ENCODE data around the gene PRKCA. TPM values are rescaled to one million over a fixed set of nuclear protein-coding genes. Genes with fewer than 3 reads are reported as not detected.

Gene PRKCA
- total and polyA plus RNA-seq, 2 of the 13 experiments (the other 11 are each of a cell fraction or from before 2014, with no cell fraction given), result 18.5 to 21.5 TPM

DNA sequence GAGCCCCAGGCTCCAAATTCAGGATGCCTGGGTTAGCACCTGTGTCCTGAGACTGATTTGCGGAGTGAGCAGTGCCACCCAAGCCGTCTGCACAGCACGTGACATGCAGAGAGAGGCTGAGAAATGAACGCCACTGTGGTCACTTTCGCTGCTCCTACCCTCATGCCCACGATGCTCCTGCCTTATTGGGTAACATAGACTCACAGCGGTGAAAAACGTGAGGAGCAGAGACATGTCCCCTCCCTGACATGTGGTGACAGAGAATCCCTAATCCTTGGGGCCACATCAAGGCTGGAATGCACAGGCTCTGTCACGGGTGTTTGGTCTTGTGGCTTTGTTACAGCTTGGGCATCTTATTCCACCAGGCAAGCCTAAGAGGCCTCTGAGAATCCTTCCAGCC lies 480.4 kb downstream of the PRKCA start:
- Histone ChIP-seq H3K9me3 (ENCODE audit: low read length) (no peaks in the 10 kb centered on the region), H3K27me3 (ENCODE audit: control insufficient read depth in 1 of 2, insufficient read depth in 2 of 2, low read length in 2 of 2) (no peaks in the 10 kb centered on the region), H3K27ac (ENCODE audit: extremely low read length, insufficient read depth, low read length) (no peak overlapping the region), H2AFZ (ENCODE audit: low read length) (no peak overlapping the region), H3K4me2 (ENCODE audit: low read depth, low read length) (no peak overlapping the region), H3K79me2 (ENCODE audit: insufficient read depth, low read length) (no peaks in the 10 kb centered on the region), H3K4me3 (replicated peaks in 1 of 3; ENCODE audit: insufficient read depth in 1 of 3, low read depth in 2 of 3, low read length in 3 of 3) (no peak overlapping the region), H3K4me1 (ENCODE audit: insufficient read depth, low read length) (peaks cover 2% of the 10 kb centered on the region), H3K36me3 (replicated peaks in 1 of 2; ENCODE audit: control insufficient read depth in 1 of 2, insufficient read depth in 2 of 2, low read length in 2 of 2) (peaks cover 10 to 21% of the 10 kb centered on the region in 2 experiments; a peak in 4 of 5 replicates), H3K9ac (ENCODE audit: insufficient read depth, low read depth, low read length) (no peak overlapping the region), H4K20me1 (ENCODE audit: insufficient read depth, low read length) (no peaks in the 10 kb centered on the region)
- ChIA-PET POLR2A (no interaction called here), CTCF (ENCODE audit: low intra/inter-chr PET ratio, low total read pairs) (no interaction called here)
- FAIRE-seq (no peak), DNase-seq (ENCODE audit: low spot score) (no peak), ATAC-seq (no peak)
- in situ Hi-C loops (cut with HindIII; ENCODE audit: extremely low pct_ligation_motif_present, low pct_unique_long_range_greater_than_20kb), result no loop called here
- TF ChIP-seq, protein P1, sequence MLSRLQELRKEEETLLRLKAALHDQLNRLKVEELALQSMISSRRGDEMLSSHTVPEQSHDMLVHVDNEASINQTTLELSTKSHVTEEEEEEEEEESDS (CRISPR knock-in tag; IDR thresholded peaks at IDR 0.05; ENCODE audit: borderline replicate concordance), result no peak
- TF ChIP-seq SMAD9 (CRISPR knock-in tag; IDR thresholded peaks at IDR 0.05) (no peak), SP4 (CRISPR knock-in tag; IDR thresholded peaks at IDR 0.05) (no peak)
- TF ChIP-seq, protein P2, sequence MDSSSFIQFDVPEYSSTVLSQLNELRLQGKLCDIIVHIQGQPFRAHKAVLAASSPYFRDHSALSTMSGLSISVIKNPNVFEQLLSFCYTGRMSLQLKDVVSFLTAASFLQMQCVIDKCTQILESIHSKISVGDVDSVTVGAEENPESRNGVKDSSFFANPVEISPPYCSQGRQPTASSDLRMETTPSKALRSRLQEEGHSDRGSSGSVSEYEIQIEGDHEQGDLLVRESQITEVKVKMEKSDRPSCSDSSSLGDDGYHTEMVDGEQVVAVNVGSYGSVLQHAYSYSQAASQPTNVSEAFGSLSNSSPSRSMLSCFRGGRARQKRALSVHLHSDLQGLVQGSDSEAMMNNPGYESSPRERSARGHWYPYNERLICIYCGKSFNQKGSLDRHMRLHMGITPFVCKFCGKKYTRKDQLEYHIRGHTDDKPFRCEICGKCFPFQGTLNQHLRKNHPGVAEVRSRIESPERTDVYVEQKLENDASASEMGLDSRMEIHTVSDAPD (CRISPR knock-in tag; IDR thresholded peaks at IDR 0.05), result no peak
- intact Hi-C loops (cut with micrococcal nuclease; ENCODE audit: unreplicated experiment), result no loop called here
- 95% methylated on average over 9 of the region's 9 CpGs for WGBS (ENCODE audit: low lambda C conversion rate)
- BruUV-seq (replicated peaks), result no TSS peak

DNA sequence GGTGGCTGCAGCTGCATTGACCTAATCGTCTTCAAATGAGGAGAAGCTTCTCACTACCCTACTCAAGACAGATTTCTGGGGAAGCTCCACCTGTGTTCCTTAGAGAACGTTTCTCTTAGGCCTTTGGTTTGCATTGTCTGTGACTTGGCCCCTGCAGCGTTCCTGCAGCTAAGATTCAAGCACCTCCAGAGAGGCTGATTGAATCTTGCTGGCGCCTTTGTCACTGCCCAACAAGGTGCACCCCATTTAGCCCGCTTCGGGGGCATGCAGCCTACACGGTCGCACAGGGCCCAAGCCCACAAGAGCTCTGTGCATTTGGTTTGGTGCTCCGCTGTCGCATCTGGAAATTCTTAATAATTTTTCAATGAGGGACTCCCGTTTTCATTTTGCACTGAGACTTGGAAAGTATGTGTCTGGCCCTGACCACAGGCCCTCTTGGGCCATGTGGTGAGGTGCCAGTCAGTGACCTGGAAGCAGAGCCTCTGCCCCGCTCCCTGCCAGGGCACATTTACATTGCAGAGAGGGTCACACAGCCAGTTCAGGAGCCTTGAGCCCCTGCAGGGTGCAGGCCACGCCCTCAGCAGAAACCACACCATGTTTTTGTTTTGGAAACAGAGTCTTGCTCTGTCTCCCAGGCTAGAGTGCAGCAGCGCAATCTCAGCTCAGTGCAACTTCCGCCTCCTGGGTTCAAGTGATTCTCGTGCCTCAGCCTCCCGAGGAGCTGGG lies 481.4 kb downstream of the PRKCA start:
- 98% methylated on average over 17 of the region's 17 CpGs for WGBS (ENCODE audit: low lambda C conversion rate)
- H3K4me2 ChIP-seq (ENCODE audit: low read depth, low read length), result no peak overlapping the region
- H4K20me1 ChIP-seq (ENCODE audit: insufficient read depth, low read length), result no peaks in the 10 kb centered on the region
- intact Hi-C loops (cut with micrococcal nuclease; ENCODE audit: unreplicated experiment), result no loop called here
- peaks cover 11 to 29% of the 10 kb centered on the region in 2 experiments; a peak in 4 of 5 replicates for H3K36me3 ChIP-seq (replicated peaks in 1 of 2; ENCODE audit: control insufficient read depth in 1 of 2, insufficient read depth in 2 of 2, low read length in 2 of 2)
- DNase-seq (ENCODE audit: low spot score) (no peak), FAIRE-seq (no peak), ATAC-seq (no peak)
- H3K4me3 ChIP-seq (replicated peaks in 1 of 3; ENCODE audit: insufficient read depth in 1 of 3, low read depth in 2 of 3, low read length in 3 of 3), result no peak overlapping the region
- H3K27ac ChIP-seq (ENCODE audit: extremely low read length, insufficient read depth, low read length), result no peak overlapping the region
- no peaks in the 10 kb centered on the region for H3K79me2 ChIP-seq (ENCODE audit: insufficient read depth, low read length)
- H2AFZ ChIP-seq (ENCODE audit: low read length), result no peak overlapping the region
- H3K27me3 ChIP-seq (ENCODE audit: control insufficient read depth in 1 of 2, insufficient read depth in 2 of 2, low read length in 2 of 2), result no peaks in the 10 kb centered on the region
- CTCF ChIA-PET (ENCODE audit: low intra/inter-chr PET ratio, low total read pairs), result no interaction called here
- H3K4me1 ChIP-seq (ENCODE audit: insufficient read depth, low read length), result no peaks in the 10 kb centered on the region
- no peak overlapping the region for H3K9ac ChIP-seq (ENCODE audit: insufficient read depth, low read depth, low read length)
- in situ Hi-C loops (cut with HindIII; ENCODE audit: extremely low pct_ligation_motif_present, low pct_unique_long_range_greater_than_20kb), result no loop called here
- no TSS peak for BruUV-seq (replicated peaks)
- no peaks in the 10 kb centered on the region for H3K9me3 ChIP-seq (ENCODE audit: low read length)
- POLR2A ChIA-PET, result no interaction called here
- TF ChIP-seq RFXAP (CRISPR knock-in tag; IDR thresholded peaks at IDR 0.05; ENCODE audit: borderline replicate concordance), result no peak
- TF ChIP-seq FOXK2 (IDR thresholded peaks at IDR 0.05), result no peak
- TF ChIP-seq ZNF224 (CRISPR knock-in tag; IDR thresholded peaks at IDR 0.05), result no peak
- no peak for TF ChIP-seq TAF15 (IDR thresholded peaks at IDR 0.05; ENCODE audit: low read depth, low read length, poor library complexity, severe bottlenecking)
- no peak for TF ChIP-seq NKX3-1 (CRISPR knock-in tag; IDR thresholded peaks at IDR 0.05)
- TF ChIP-seq, protein P3, sequence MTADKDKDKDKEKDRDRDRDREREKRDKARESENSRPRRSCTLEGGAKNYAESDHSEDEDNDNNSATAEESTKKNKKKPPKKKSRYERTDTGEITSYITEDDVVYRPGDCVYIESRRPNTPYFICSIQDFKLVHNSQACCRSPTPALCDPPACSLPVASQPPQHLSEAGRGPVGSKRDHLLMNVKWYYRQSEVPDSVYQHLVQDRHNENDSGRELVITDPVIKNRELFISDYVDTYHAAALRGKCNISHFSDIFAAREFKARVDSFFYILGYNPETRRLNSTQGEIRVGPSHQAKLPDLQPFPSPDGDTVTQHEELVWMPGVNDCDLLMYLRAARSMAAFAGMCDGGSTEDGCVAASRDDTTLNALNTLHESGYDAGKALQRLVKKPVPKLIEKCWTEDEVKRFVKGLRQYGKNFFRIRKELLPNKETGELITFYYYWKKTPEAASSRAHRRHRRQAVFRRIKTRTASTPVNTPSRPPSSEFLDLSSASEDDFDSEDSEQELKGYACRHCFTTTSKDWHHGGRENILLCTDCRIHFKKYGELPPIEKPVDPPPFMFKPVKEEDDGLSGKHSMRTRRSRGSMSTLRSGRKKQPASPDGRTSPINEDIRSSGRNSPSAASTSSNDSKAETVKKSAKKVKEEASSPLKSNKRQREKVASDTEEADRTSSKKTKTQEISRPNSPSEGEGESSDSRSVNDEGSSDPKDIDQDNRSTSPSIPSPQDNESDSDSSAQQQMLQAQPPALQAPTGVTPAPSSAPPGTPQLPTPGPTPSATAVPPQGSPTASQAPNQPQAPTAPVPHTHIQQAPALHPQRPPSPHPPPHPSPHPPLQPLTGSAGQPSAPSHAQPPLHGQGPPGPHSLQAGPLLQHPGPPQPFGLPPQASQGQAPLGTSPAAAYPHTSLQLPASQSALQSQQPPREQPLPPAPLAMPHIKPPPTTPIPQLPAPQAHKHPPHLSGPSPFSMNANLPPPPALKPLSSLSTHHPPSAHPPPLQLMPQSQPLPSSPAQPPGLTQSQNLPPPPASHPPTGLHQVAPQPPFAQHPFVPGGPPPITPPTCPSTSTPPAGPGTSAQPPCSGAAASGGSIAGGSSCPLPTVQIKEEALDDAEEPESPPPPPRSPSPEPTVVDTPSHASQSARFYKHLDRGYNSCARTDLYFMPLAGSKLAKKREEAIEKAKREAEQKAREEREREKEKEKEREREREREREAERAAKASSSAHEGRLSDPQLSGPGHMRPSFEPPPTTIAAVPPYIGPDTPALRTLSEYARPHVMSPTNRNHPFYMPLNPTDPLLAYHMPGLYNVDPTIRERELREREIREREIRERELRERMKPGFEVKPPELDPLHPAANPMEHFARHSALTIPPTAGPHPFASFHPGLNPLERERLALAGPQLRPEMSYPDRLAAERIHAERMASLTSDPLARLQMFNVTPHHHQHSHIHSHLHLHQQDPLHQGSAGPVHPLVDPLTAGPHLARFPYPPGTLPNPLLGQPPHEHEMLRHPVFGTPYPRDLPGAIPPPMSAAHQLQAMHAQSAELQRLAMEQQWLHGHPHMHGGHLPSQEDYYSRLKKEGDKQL (CRISPR knock-in tag; IDR thresholded peaks at IDR 0.05; ENCODE audit: low read depth), result no peak

Data from HepG2 (cell line).